GM18520 (cell line): Measurements from ENCODE around the gene SPINK7.

Experiments used
- ATAC-seq: cut with Tn5 transposase; IDR thresholded peaks from one replicate; pipeline ENCODE4 v1.9.1; 2021; ENCODE audit not compliant: unreplicated experiment

SPINK7 gene

DNA sequence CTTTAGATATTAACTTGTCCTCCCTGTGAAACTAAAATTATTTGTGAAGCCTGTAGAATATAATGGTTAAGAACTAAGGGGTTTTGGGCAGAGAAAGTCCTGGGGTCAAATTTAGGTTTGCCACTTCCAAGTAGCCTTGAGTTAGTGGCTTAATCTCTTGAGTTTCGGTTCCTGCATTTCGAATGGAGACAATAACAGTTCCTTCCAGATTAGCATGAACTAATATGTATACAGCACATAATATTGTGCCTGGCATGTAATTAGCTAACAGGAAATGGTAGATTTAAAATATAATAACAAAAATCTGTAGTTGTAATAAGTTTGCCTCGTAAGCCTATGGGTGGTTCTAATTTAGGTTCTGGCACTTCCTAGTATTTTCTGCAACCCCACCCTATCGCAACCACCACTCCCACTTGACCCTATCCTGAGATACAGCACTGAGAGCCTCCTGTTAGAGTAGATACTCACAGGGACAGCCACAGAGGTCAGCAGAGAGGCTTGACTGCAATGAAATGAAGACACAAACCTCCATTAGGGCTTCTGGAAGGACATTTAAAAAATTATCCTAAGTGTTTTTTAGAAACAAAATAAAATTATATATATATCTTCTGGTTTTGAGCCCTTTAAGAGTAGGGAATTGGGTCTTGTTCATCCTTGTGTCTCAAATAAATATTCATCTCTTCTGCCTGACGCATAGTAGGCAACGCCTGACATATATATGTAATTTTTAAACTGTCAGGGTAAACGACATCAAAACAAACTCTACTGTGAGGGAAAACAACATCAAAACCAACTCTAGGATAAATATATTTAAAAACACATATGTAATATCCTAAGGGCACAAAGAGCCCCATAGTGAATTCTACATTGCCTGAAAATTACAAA is 31.6 kb downstream of the SPINK7 start:
- ATAC-seq: no peak

DNA sequence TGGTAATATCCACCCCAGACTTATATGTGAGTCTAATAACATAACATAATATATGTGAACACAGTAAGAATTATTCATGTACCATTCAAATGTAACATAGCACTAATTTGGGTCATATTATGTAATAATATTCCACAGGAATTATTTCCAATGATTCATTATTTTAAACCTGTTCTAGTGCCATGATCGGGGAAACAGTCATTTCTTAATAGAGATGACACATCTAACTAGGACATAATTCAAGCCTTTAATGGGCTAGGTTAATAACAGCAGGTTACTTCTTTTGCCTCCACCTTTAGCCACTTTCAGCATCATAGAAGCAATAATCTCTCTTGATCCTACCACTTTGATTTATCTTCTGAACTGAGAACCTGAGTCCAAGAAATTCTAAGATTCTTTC is 35.5 kb downstream of the SPINK7 start:
- ATAC-seq: no peak

DNA sequence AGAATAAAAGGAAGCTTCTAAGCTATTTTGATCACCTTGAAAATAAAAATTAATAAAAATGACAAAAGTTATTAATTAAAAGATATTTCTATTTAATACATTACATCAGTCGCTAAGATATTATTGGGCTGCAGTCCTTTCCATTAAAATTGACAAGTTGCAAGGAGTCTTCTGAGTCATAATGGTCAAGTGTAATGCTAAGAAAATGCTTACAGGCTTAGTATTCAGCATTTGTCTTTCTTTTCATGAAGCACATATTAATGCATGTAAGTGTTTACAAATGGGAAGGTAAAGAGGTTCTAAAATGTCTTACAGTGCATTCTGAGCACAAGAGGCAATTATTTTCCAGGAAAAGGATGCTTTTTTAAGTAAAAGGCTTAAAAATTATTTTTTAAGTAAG is 40.5 kb downstream of the SPINK7 start:
- no peak for ATAC-seq

DNA sequence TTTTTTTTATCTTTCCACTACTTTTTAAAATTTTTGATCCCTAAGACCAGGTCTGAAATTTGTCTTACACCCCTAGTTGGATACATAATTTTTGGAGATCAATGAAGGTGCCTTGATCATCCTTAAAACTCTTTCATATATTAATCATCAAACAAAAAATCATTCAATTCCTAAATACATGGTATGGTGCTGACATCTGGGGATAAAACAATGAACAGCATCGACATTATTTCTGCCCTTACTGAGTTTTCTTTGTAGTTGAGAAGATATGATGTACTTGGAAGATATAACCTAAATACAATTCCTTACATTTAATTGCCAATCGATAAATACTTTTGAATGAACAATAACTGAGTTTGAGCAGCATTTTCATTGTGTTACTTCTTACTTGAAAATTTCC is 41.4 kb downstream of the SPINK7 start:
- ATAC-seq: no peak

DNA sequence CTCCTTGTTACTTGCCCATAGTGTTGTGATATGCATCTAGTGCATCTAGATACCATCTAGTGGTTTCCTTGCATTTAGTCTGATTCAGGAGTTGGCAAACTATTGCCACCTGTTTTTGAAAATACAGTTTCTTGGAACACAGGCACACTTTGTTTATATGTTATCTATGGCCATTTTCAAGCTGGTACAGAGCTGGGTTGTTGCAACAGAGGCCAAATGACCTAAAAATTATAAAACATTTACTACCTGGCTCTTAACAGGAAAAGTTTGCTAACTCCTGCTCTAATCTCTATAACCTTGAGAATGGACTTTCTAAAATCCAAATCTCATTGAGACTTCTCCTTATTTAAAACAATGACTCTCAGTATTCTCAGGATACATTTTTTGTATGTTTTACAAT is 52.1 kb downstream of the SPINK7 start:
- no peak for ATAC-seq
